GM23338 (cell line): ENCODE data around the gene CBARP. TPM values are rescaled to one million over a fixed set of nuclear protein-coding genes. Genes with fewer than 3 reads are reported as not detected.

ENCODE experiments used
- ATAC-seq: fragments of 200-7000 bp; cut with Tn5 transposase; 3 replicates; pipeline ENCODE4 v1.9.1; 2020
- DNase-seq: peaks from one replicate; pipeline ENCODE4 v3.0.0-alpha.2; 2015; ENCODE audit warnings: low spot score
- H2AFZ ChIP-seq: fragments of 200-600 bp; sonication (generic); 2 replicates; pipeline ENCODE4 v1.8.0; 2016; ENCODE audit warnings: antibody characterized with exemption, mild to moderate bottlenecking, moderate library complexity
- H3F3A ChIP-seq: fragments of 200-600 bp; sonication (generic); replicated peaks from 2 replicates; pipeline ENCODE4 v1.8.0; 2017; ENCODE audit warnings: antibody characterized with exemption, mixed run types, low read depth
- H3K27ac ChIP-seq: fragments of 200-600 bp; sonication (generic); 2 replicates; pipeline ENCODE4 v1.6.1; 2016; ENCODE audit warnings: low read depth
- H3K27me3 ChIP-seq: fragments of 200-600 bp; sonication (generic); 2 replicates; pipeline ENCODE4 v1.8.0; 2016; ENCODE audit warnings: mild to moderate bottlenecking, mixed run types, moderate library complexity; ENCODE audit not compliant: insufficient read depth
- H3K36me3 ChIP-seq: fragments of 200-600 bp; sonication (generic); 2 replicates; pipeline ENCODE4 v1.8.0; 2016; ENCODE audit warnings: mild to moderate bottlenecking; ENCODE audit not compliant: insufficient read depth
- H3K4me1 ChIP-seq: fragments of 200-600 bp; sonication (generic); 2 replicates; pipeline ENCODE4 v1.8.0; 2016; ENCODE audit warnings: mild to moderate bottlenecking, moderate library complexity; ENCODE audit not compliant: insufficient read depth
- H3K4me2 ChIP-seq: fragments of 200-600 bp; sonication (generic); 2 replicates; pipeline ENCODE4 v1.7.1; 2017; ENCODE audit warnings: mixed run types
- H3K4me3 ChIP-seq: fragments of 200-600 bp; sonication (generic); 2 replicates; pipeline ENCODE4 v1.6.1; 2016; ENCODE audit warnings: mixed run types
- H3K79me2 ChIP-seq: fragments of 200-600 bp; sonication (generic); replicated peaks from 2 replicates; pipeline ENCODE4 v1.8.0; 2017; ENCODE audit warnings: mild to moderate bottlenecking; ENCODE audit not compliant: insufficient read depth
- H3K9me2 ChIP-seq: fragments of 200-600 bp; sonication (generic); 2 replicates; pipeline ENCODE4 v1.8.0; 2017; ENCODE audit not compliant: insufficient read depth
- H4K20me1 ChIP-seq: fragments of 200-600 bp; sonication (generic); replicated peaks from 2 replicates; pipeline ENCODE4 v1.8.0; 2017; ENCODE audit warnings: mild to moderate bottlenecking; ENCODE audit not compliant: insufficient read depth
- H3K27ac Mint-ChIP-seq: 2 replicates; pipeline ENCODE4 v1.8.0; 2020; ENCODE audit warnings: inconsistent platforms, mild to moderate bottlenecking, moderate library complexity, mixed read lengths
- H3K27me3 Mint-ChIP-seq: 3 replicates; pipeline ENCODE4 v1.8.0; 2022; ENCODE audit warnings: low read depth, mild to moderate bottlenecking, moderate library complexity, mixed read lengths, inconsistent platforms; ENCODE audit not compliant: insufficient read depth, poor library complexity
- H3K36me3 Mint-ChIP-seq: 3 replicates; pipeline ENCODE4 v1.8.0; 2021; ENCODE audit warnings: low read depth, mild to moderate bottlenecking, inconsistent platforms, moderate library complexity, mixed read lengths
- H3K4me1 Mint-ChIP-seq: 3 replicates; pipeline ENCODE4 v1.8.0; 2020; ENCODE audit warnings: mild to moderate bottlenecking, inconsistent platforms, mixed read lengths
- H3K4me3 Mint-ChIP-seq: 3 replicates; pipeline ENCODE4 v1.8.0; 2021; ENCODE audit warnings: moderate library complexity, mild to moderate bottlenecking, inconsistent platforms, mixed read lengths
- H3K9me3 Mint-ChIP-seq: 3 replicates; pipeline ENCODE4 v1.8.0; 2020; ENCODE audit warnings: moderate library complexity, mild to moderate bottlenecking, inconsistent platforms, mixed read lengths
- CREB1 ChIP-seq: fragments of 250-450 bp; sonication (Bioruptor Pico); IDR thresholded peaks from 2 replicates; pipeline ENCODE4 v1.5.0; 2020; ENCODE audit warnings: low read depth, mild to moderate bottlenecking, moderate library complexity
- EZH2 ChIP-seq: fragments of 200-600 bp; sonication (generic); IDR thresholded peaks from one replicate; pipeline ENCODE4 v1.8.0; 2017; ENCODE audit warnings: antibody characterized with exemption, mild to moderate bottlenecking, low read depth; ENCODE audit not compliant: unreplicated experiment
- EZH2phosphoT487 ChIP-seq: fragments of 200-600 bp; sonication (generic); IDR thresholded peaks from one replicate; pipeline ENCODE4 v1.8.1; 2018; ENCODE audit warnings: antibody characterized with exemption; ENCODE audit not compliant: unreplicated experiment
- JUNB ChIP-seq: IDR thresholded peaks from one replicate; pipeline ENCODE4 v1.6.1; 2016; ENCODE audit warnings: antibody characterized with exemption; ENCODE audit not compliant: unreplicated experiment
- NANOG ChIP-seq: IDR thresholded peaks from 2 replicates; pipeline ENCODE4 v1.6.1; 2016; ENCODE audit warnings: antibody characterized with exemption, borderline replicate concordance
- POLR2AphosphoS5 ChIP-seq: IDR thresholded peaks from 2 replicates; pipeline ENCODE4 v1.6.1; 2016; ENCODE audit warnings: antibody characterized with exemption, low read depth
- STAT1 ChIP-seq: IDR thresholded peaks from one replicate; pipeline ENCODE4 v1.6.1; 2016; ENCODE audit warnings: antibody characterized with exemption; ENCODE audit not compliant: unreplicated experiment
- ZNF114 ChIP-seq: fragments of 250-450 bp; sonication (Bioruptor Pico); IDR thresholded peaks from 2 replicates; pipeline ENCODE4 v1.5.0; 2020; ENCODE audit warnings: mild to moderate bottlenecking, moderate library complexity
- ZNF331 ChIP-seq: fragments of 250-450 bp; sonication (Bioruptor Pico); IDR thresholded peaks from 2 replicates; pipeline ENCODE4 v1.5.0; 2020; ENCODE audit warnings: low read depth, mild to moderate bottlenecking, moderate library complexity
- polyA plus RNA-seq: library from polyadenylated mRNA; unstranded; fragments of >200 nt; fragmentation: Nextera tagmentation; extraction: Ambion mirVana; gene quantifications from 2 replicates; pipeline ENCODE4 v1.2.1, GENCODE V29; 2016
- total RNA-seq: library from RNA; depleted of rRNA; stranded (reverse); fragments of >200 nt; shearing (Covaris generic); gene quantifications from 2 replicates; pipeline ENCODE4 v1.2.3, GENCODE V29; 2014
- TF ChIP-seq, protein P1 (sequence below): fragments of 250-450 bp; sonication (Bioruptor Pico); IDR thresholded peaks from 2 replicates; pipeline ENCODE4 v1.5.0; 2020; ENCODE audit warnings: mild to moderate bottlenecking, moderate library complexity
- TF ChIP-seq, protein P2 (sequence below): IDR thresholded peaks from 2 replicates; pipeline ENCODE4 v1.6.1; 2016; ENCODE audit warnings: antibody characterized with exemption
- TF ChIP-seq, protein P3 (sequence below), 2 experiments: fragments of 200-600 bp in 1 of 2; sonication (generic) in 1 of 2; conservative IDR thresholded peaks; 2 replicates each; pipeline versions ENCODE4 v1.5.1 to v1.6.1; 2016 to 2017; ENCODE audit warnings: antibody characterized with exemption in 2 of 2, low read depth in 2 of 2, mild to moderate bottlenecking in 2 of 2, moderate library complexity in 1 of 2
- TF ChIP-seq, protein P4 (sequence below): IDR thresholded peaks from one replicate; pipeline ENCODE4 v1.6.1; 2018; ENCODE audit warnings: antibody characterized with exemption; ENCODE audit not compliant: unreplicated experiment

The CBARP gene
- total and polyA plus RNA-seq, 2 experiments from 2014 or later, result 2.0 to 14.1 TPM

DNA sequence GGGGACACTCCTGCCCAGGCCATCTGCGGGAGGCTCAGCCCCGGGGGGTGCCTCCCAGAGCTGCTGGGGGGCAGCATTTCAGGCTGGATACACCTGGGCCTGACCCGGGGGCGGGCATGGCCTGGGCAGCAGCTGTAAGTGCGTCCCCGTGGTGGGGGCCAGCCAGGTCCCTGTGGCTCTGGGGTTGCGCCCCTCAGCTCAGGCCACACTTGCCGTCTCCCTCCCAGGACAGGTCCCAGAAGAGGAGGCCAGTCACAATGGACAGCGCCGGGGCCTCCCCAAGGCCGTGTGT is 11.6 kb downstream of the CBARP start:
- H3K27me3 Mint-ChIP-seq, result peaks cover 7% of the 10 kb centered on the region
- no peaks in the 10 kb centered on the region for H3K9me3 Mint-ChIP-seq
- Histone ChIP-seq H3K27me3 (no peaks in the 10 kb centered on the region), H3K27ac (no peak overlapping the region), H3K79me2 (0 out of 2 replicates have a peak, but pooled peaks cover 6% of the 10 kb centered on the region), H3K4me1 (no peaks in the 10 kb centered on the region), H2AFZ (no peak overlapping the region), H3K4me3 (no peak overlapping the region), H4K20me1 (no peaks in the 10 kb centered on the region; the same call in 1 of the 2 replicates), H3K4me2 (no peak overlapping the region), H3K9me2 (no peaks in the 10 kb centered on the region), H3K36me3 (no peaks in the 10 kb centered on the region), H3F3A (peaks cover 28% of the 10 kb centered on the region; the same call in 1 of the 2 replicates)
- ATAC-seq (no peak), DNase-seq (no peak)
- peaks cover 4% of the 10 kb centered on the region; the same call in 2 of the 3 replicates for H3K36me3 Mint-ChIP-seq
- H3K4me1 Mint-ChIP-seq, result no peaks in the 10 kb centered on the region
- no peak overlapping the region for H3K4me3 Mint-ChIP-seq
- H3K27ac Mint-ChIP-seq, result no peak overlapping the region
- TF ChIP-seq CREB1 (CRISPR knock-in tag) (no peak), ZNF114 (no peak), POLR2AphosphoS5 (no peak), ZNF331 (no peak), STAT1 (no peak), JUNB (no peak), EZH2 (no peak), EZH2phosphoT487 (no peak), NANOG (no peak)
- TF ChIP-seq, protein P1, sequence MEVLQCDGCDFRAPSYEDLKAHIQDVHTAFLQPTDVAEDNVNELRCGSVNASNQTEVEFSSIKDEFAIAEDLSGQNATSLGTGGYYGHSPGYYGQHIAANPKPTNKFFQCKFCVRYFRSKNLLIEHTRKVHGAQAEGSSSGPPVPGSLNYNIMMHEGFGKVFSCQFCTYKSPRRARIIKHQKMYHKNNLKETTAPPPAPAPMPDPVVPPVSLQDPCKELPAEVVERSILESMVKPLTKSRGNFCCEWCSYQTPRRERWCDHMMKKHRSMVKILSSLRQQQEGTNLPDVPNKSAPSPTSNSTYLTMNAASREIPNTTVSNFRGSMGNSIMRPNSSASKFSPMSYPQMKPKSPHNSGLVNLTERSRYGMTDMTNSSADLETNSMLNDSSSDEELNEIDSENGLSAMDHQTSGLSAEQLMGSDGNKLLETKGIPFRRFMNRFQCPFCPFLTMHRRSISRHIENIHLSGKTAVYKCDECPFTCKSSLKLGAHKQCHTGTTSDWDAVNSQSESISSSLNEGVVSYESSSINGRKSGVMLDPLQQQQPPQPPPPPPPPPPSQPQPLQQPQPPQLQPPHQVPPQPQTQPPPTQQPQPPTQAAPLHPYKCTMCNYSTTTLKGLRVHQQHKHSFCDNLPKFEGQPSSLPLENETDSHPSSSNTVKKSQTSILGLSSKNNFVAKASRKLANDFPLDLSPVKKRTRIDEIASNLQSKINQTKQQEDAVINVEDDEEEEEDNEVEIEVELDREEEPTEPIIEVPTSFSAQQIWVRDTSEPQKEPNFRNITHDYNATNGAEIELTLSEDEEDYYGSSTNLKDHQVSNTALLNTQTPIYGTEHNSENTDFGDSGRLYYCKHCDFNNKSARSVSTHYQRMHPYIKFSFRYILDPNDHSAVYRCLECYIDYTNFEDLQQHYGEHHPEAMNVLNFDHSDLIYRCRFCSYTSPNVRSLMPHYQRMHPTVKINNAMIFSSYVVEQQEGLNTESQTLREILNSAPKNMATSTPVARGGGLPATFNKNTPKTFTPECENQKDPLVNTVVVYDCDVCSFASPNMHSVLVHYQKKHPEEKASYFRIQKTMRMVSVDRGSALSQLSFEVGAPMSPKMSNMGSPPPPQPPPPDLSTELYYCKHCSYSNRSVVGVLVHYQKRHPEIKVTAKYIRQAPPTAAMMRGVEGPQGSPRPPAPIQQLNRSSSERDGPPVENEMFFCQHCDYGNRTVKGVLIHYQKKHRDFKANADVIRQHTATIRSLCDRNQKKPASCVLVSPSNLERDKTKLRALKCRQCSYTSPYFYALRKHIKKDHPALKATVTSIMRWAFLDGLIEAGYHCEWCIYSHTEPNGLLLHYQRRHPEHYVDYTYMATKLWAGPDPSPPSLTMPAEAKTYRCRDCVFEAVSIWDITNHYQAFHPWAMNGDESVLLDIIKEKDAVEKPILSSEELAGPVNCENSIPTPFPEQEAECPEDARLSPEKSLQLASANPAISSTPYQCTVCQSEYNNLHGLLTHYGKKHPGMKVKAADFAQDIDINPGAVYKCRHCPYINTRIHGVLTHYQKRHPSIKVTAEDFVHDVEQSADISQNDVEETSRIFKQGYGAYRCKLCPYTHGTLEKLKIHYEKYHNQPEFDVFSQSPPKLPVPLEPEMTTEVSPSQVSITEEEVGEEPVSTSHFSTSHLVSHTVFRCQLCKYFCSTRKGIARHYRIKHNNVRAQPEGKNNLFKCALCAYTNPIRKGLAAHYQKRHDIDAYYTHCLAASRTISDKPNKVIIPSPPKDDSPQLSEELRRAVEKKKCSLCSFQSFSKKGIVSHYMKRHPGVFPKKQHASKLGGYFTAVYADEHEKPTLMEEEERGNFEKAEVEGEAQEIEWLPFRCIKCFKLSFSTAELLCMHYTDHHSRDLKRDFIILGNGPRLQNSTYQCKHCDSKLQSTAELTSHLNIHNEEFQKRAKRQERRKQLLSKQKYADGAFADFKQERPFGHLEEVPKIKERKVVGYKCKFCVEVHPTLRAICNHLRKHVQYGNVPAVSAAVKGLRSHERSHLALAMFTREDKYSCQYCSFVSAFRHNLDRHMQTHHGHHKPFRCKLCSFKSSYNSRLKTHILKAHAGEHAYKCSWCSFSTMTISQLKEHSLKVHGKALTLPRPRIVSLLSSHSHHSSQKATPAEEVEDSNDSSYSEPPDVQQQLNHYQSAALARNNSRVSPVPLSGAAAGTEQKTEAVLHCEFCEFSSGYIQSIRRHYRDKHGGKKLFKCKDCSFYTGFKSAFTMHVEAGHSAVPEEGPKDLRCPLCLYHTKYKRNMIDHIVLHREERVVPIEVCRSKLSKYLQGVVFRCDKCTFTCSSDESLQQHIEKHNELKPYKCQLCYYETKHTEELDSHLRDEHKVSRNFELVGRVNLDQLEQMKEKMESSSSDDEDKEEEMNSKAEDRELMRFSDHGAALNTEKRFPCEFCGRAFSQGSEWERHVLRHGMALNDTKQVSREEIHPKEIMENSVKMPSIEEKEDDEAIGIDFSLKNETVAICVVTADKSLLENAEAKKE (CRISPR knock-in tag), result no peak
- TF ChIP-seq, protein P2, sequence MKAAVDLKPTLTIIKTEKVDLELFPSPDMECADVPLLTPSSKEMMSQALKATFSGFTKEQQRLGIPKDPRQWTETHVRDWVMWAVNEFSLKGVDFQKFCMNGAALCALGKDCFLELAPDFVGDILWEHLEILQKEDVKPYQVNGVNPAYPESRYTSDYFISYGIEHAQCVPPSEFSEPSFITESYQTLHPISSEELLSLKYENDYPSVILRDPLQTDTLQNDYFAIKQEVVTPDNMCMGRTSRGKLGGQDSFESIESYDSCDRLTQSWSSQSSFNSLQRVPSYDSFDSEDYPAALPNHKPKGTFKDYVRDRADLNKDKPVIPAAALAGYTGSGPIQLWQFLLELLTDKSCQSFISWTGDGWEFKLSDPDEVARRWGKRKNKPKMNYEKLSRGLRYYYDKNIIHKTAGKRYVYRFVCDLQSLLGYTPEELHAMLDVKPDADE, result no peak
- TF ChIP-seq, protein P3, sequence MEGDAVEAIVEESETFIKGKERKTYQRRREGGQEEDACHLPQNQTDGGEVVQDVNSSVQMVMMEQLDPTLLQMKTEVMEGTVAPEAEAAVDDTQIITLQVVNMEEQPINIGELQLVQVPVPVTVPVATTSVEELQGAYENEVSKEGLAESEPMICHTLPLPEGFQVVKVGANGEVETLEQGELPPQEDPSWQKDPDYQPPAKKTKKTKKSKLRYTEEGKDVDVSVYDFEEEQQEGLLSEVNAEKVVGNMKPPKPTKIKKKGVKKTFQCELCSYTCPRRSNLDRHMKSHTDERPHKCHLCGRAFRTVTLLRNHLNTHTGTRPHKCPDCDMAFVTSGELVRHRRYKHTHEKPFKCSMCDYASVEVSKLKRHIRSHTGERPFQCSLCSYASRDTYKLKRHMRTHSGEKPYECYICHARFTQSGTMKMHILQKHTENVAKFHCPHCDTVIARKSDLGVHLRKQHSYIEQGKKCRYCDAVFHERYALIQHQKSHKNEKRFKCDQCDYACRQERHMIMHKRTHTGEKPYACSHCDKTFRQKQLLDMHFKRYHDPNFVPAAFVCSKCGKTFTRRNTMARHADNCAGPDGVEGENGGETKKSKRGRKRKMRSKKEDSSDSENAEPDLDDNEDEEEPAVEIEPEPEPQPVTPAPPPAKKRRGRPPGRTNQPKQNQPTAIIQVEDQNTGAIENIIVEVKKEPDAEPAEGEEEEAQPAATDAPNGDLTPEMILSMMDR (conservative IDR thresholded peaks at IDR 0.05; ENCODE audit: low read depth in 2 of 2), result no peak
- TF ChIP-seq, protein P4, sequence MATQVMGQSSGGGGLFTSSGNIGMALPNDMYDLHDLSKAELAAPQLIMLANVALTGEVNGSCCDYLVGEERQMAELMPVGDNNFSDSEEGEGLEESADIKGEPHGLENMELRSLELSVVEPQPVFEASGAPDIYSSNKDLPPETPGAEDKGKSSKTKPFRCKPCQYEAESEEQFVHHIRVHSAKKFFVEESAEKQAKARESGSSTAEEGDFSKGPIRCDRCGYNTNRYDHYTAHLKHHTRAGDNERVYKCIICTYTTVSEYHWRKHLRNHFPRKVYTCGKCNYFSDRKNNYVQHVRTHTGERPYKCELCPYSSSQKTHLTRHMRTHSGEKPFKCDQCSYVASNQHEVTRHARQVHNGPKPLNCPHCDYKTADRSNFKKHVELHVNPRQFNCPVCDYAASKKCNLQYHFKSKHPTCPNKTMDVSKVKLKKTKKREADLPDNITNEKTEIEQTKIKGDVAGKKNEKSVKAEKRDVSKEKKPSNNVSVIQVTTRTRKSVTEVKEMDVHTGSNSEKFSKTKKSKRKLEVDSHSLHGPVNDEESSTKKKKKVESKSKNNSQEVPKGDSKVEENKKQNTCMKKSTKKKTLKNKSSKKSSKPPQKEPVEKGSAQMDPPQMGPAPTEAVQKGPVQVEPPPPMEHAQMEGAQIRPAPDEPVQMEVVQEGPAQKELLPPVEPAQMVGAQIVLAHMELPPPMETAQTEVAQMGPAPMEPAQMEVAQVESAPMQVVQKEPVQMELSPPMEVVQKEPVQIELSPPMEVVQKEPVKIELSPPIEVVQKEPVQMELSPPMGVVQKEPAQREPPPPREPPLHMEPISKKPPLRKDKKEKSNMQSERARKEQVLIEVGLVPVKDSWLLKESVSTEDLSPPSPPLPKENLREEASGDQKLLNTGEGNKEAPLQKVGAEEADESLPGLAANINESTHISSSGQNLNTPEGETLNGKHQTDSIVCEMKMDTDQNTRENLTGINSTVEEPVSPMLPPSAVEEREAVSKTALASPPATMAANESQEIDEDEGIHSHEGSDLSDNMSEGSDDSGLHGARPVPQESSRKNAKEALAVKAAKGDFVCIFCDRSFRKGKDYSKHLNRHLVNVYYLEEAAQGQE, result no peak
